CD8-positive, alpha-beta memory T cell (primary cell): ENCODE data around the gene DYSF. TPM values are rescaled to one million over a fixed set of nuclear protein-coding genes. Genes with fewer than 3 reads are reported as not detected.

Experiments
- CTCF ChIA-PET: fragments of 350-600 bp; sonication (Branson Sonifier 250); formaldehyde crosslinking; loops from one replicate; lab custom pipeline; 2021; ENCODE audit warnings: antibody characterized with exemption; lab: Charles Lee
- POLR2A ChIA-PET: fragments of 350-600 bp; sonication (Branson Sonifier 250); formaldehyde crosslinking; loops from one replicate; lab custom pipeline; 2021; ENCODE audit warnings: antibody characterized with exemption; lab: Charles Lee
- DNase-seq, 5 donors: peaks; one replicate each; pipeline versions ENCODE4 v3.0.0 to v3.0.0-alpha.2; 2020 to 2022; ENCODE audit warnings: mixed read lengths in 1 of 5
- H3K27ac ChIP-seq: one replicate; pipeline ENCODE4 v1.7.0; 2013; ENCODE audit warnings: low read depth, mild to moderate bottlenecking, low read length, moderate library complexity
- H3K27me3 ChIP-seq: 2 replicates; pipeline ENCODE4 v1.7.0; 2013; ENCODE audit warnings: low read length, mild to moderate bottlenecking; ENCODE audit not compliant: insufficient read depth, poor library complexity, severe bottlenecking
- H3K36me3 ChIP-seq: 2 replicates; pipeline ENCODE4 v1.7.0; 2013; ENCODE audit warnings: mild to moderate bottlenecking, low read length, moderate library complexity; ENCODE audit not compliant: insufficient read depth
- H3K4me1 ChIP-seq: 2 replicates; pipeline ENCODE4 v1.7.0; 2013; ENCODE audit warnings: mild to moderate bottlenecking, low read length, moderate library complexity; ENCODE audit not compliant: insufficient read depth
- H3K4me3 ChIP-seq: 2 replicates; pipeline ENCODE4 v1.7.0; 2013; ENCODE audit warnings: mild to moderate bottlenecking, low read length
- H3K9me3 ChIP-seq: 2 replicates; pipeline ENCODE4 v1.7.0; 2013; ENCODE audit warnings: mild to moderate bottlenecking, low read length
- H3K27ac Mint-ChIP-seq, 8 donors: one replicate each; pipeline ENCODE4 v1.8.0; 2020 to 2021; ENCODE audit warnings: mixed read lengths in 8 of 8, mild to moderate bottlenecking in 6 of 8, inconsistent platforms in 3 of 8, moderate library complexity in 3 of 8
- H3K27me3 Mint-ChIP-seq, 2 donors: one replicate each; pipeline ENCODE4 v1.8.0; 2020 to 2021; ENCODE audit warnings: mixed read lengths in 2 of 2, mild to moderate bottlenecking in 1 of 2, moderate library complexity in 1 of 2
- H3K36me3 Mint-ChIP-seq, 3 donors: one replicate each; pipeline ENCODE4 v1.8.0; 2020 to 2021; ENCODE audit warnings: mixed read lengths in 3 of 3, inconsistent platforms in 1 of 3, mild to moderate bottlenecking in 1 of 3
- H3K4me1 Mint-ChIP-seq, 3 donors: one replicate each; pipeline ENCODE4 v1.8.0; 2020 to 2021; ENCODE audit warnings: mixed read lengths in 3 of 3, inconsistent platforms in 1 of 3, mild to moderate bottlenecking in 1 of 3
- H3K4me3 Mint-ChIP-seq, 7 donors: one replicate each; pipeline ENCODE4 v1.8.0; 2020 to 2021; ENCODE audit warnings: mixed read lengths in 7 of 7, mild to moderate bottlenecking in 6 of 7, moderate library complexity in 4 of 7, inconsistent platforms in 2 of 7
- H3K9me3 Mint-ChIP-seq, 5 donors: one replicate each; pipeline ENCODE4 v1.8.0; 2020 to 2022; ENCODE audit warnings: mixed read lengths in 5 of 5, mild to moderate bottlenecking in 3 of 5, moderate library complexity in 2 of 5, inconsistent platforms in 1 of 5
- polyA plus RNA-seq: library from polyadenylated mRNA; unstranded; fragments of 300-500 nt; fragmentation: Illumina TruSeq; gene quantifications from one replicate; pipeline ENCODE4 v1.2.3, GENCODE V29; 2021
- total RNA-seq, 2 experiments: library from RNA; stranded (reverse); gene quantifications; one replicate each; pipeline ENCODE4 v1.2.3, GENCODE V29; 2021

DYSF gene
- total and polyA plus RNA-seq, 3 experiments from 2014 or later, result 3.6 to 4.8 (median 3.9) TPM

DNA sequence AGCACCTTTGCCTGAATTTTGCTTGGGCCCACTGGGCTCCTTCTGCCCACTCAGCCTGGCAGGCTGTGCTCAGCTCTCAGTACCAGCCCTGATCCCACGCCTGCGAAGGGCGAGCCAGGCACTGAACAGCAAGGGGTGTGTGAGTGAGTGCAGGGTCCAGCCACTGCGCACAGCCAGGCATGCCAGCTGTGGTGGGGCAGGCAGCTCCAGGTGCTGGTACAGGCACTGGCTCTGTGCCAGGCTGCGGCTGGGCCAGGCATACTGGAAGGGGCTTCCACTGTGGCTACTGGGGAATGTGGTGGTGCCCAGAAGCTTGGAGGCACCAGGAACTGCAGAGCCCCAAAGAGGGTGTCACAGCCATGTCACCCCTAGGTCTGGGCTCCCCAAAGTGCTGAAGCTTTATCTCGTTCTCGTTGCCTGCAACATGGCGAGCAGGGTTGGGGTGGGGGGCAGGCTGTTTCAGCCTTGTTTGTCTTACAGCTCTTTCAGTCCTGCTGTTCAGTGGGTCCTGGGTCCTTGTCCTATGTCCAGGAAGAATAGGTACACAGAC, 8.8 kb downstream of the DYSF start:
- POLR2A ChIA-PET, result no interaction called here

DNA sequence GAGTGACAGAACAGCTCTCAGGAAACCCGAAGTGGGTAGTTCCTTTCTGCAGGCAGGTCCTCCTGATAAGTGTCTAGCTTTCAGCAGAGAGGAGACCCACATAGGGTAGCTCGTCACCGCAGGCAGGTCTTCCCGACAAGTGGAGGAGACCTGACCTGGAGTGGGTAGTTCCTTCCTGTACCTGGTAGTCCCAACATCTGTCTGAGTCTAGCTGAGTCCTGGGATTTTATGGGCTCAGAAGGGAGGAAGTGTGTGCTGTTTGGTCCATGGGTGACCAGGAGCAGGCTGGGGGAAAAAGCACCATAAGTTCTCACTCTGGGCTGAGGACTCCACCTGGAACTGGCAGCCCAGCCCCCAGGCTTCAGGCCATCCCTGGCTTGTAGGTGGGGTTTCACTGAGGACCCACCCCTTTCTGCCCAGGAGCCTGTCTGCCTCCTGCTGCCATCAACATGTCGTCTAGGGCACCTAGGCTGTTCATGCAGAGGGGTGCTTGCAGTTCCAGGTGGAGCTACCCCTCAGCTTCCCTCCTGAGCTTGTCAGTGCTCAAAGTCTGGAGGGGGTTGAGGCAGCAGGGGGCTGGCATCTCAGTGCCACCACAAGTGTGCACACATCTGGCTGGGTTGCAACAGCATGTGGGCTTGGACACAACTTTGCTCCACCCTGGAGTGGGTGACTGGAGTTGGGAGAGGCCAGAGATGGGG, 9.4 kb downstream of the DYSF start:
- peaks cover 13 to 14% of the 10 kb centered on the region in 2 donors for H3K27me3 Mint-ChIP-seq
- Histone ChIP-seq H3K27ac (no peak overlapping the region), H3K4me1 (no peaks in the 10 kb centered on the region), H3K27me3 (peaks cover 4% of the 10 kb centered on the region), H3K36me3 (no peaks in the 10 kb centered on the region), H3K4me3 (no peak overlapping the region), H3K9me3 (no peaks in the 10 kb centered on the region)
- DNase-seq, result no peak
- POLR2A ChIA-PET, result no interaction called here
- peak overlapping the region in 1 of 8 donors; percentile 26 for H3K27ac Mint-ChIP-seq
- H3K36me3 Mint-ChIP-seq, result no peaks in the 10 kb centered on the region
- CTCF ChIA-PET, result interaction anchor here (1.2 kb wide), 1 partner anchor 47 kb away, joined by 3 read pairs; no protein-coding TSS in a partner anchor
- H3K4me1 Mint-ChIP-seq, result peaks cover 8 to 12% (median 8%) of the 10 kb centered on the region in 3 donors
- no peaks in the 10 kb centered on the region for H3K9me3 Mint-ChIP-seq
- no peak overlapping the region for H3K4me3 Mint-ChIP-seq

More for the DNA sequence above, 8.8 kb downstream of the DYSF start:
- no peak for DNase-seq
- CTCF ChIA-PET, result interaction anchor here (1.2 kb wide), 1 partner anchor 12 kb away, joined by 3 read pairs; no protein-coding TSS in a partner anchor
- H3K27ac Mint-ChIP-seq, result no peak overlapping the region
- Histone ChIP-seq H3K36me3 (no peaks in the 10 kb centered on the region), H3K9me3 (no peaks in the 10 kb centered on the region), H3K27ac (no peak overlapping the region), H3K27me3 (peaks cover 4% of the 10 kb centered on the region), H3K4me1 (no peaks in the 10 kb centered on the region), H3K4me3 (no peak overlapping the region)
- H3K4me1 Mint-ChIP-seq, result peaks cover 3 to 5% (median 5%) of the 10 kb centered on the region in 3 donors
- no peaks in the 10 kb centered on the region for H3K9me3 Mint-ChIP-seq
- H3K4me3 Mint-ChIP-seq, result no peak overlapping the region
- peaks cover 8 to 12% of the 10 kb centered on the region in 2 donors for H3K27me3 Mint-ChIP-seq
- H3K36me3 Mint-ChIP-seq, result no peaks in the 10 kb centered on the region

DNA sequence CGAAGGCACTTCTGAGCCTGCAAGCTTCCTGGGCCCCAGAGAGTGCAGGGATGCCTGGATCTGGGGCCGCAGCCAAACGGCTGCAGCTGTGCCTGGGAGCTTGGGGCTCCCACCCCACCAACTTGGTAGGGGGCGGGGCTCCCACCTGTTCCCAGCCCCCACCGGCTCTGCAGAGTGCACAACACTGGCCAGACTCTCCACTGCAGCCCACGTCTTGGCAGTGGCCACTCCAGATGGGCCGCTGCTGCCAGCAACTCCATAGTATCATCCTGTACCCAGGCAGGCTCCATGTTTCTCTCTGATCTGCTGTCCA, 9.9 kb downstream of the DYSF start:
- H3K36me3 Mint-ChIP-seq, result no peaks in the 10 kb centered on the region
- H3K27ac ChIP-seq, result no peak overlapping the region
- no peak for DNase-seq
- POLR2A ChIA-PET, result no interaction called here
- no peaks in the 10 kb centered on the region for H3K9me3 ChIP-seq
- peak overlapping the region in 1 of 7 donors; percentile 14 for H3K4me3 Mint-ChIP-seq
- H3K9me3 Mint-ChIP-seq, result no peaks in the 10 kb centered on the region
- peak overlapping the region in 1 of 8 donors; percentile 26 for H3K27ac Mint-ChIP-seq
- no peaks in the 10 kb centered on the region for H3K4me1 ChIP-seq
- peaks cover 8 to 13% (median 8%) of the 10 kb centered on the region in 3 donors for H3K4me1 Mint-ChIP-seq
- no peaks in the 10 kb centered on the region for H3K36me3 ChIP-seq
- H3K27me3 ChIP-seq, result peaks cover 10% of the 10 kb centered on the region
- H3K4me3 ChIP-seq, result no peak overlapping the region
- peaks cover 18 to 20% of the 10 kb centered on the region in 2 donors for H3K27me3 Mint-ChIP-seq
- CTCF ChIA-PET, result interaction anchor here (1.2 kb wide), 1 partner anchor 47 kb away, joined by 3 read pairs; no protein-coding TSS in a partner anchor

DNA sequence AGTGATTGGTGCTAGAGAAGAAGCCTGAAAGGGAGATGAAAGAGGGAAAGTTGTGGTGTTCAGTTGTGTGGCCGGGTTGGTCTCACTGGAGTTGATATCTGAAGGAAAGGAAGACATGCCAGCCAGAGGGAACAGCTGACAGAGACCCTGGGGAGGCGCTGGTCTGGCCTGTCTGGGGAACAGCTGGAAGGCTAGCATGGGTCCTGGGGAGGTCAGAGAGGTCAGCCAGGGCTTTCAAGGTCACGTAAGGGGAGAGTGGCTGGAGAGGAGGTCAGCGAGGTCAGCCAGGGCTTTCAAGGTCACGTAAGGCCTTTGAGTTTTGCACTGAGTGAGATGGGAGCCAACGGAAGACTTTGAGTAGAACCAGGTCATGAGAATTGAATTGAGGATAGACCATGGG, 11.0 kb downstream of the DYSF start:
- Histone ChIP-seq H3K27me3 (peaks cover 19% of the 10 kb centered on the region), H3K27ac (no peak overlapping the region), H3K36me3 (no peaks in the 10 kb centered on the region), H3K9me3 (no peaks in the 10 kb centered on the region), H3K4me3 (no peak overlapping the region), H3K4me1 (no peaks in the 10 kb centered on the region)
- Mint-ChIP-seq H3K27ac (no peak overlapping the region), H3K9me3 (no peaks in the 10 kb centered on the region), H3K36me3 (no peaks in the 10 kb centered on the region), H3K27me3 (peaks cover 24 to 29% of the 10 kb centered on the region in 2 donors), H3K4me1 (peaks cover 8 to 13% (median 8%) of the 10 kb centered on the region in 3 donors), H3K4me3 (no peak overlapping the region)
- CTCF ChIA-PET, result no interaction called here
- POLR2A ChIA-PET, result no interaction called here
- no peak for DNase-seq

DNA sequence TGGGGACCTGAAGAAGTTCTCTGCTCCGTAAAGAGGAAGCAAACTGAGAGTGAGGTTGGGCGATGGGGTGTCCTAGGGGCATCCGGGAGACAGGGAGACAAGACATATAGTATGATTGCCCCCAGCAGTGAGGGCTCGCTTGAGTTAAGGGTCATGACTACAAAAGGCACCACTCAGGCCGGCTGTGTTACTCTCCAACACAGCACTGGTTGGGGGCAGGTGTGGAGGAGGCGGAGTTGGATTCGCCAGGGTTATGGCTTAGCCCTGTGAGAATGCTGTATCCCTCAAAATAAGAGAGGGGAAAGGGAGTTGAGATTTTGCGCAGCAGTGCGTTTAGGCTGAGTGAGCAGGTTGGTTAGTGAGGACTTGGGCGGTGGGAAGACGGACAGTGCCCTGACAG, 12.0 kb downstream of the DYSF start:
- Histone ChIP-seq H3K9me3 (no peaks in the 10 kb centered on the region), H3K27me3 (peaks cover 19% of the 10 kb centered on the region), H3K4me3 (no peak overlapping the region), H3K4me1 (no peaks in the 10 kb centered on the region), H3K36me3 (no peaks in the 10 kb centered on the region), H3K27ac (no peak overlapping the region)
- CTCF ChIA-PET, result no interaction called here
- no peak overlapping the region for H3K4me3 Mint-ChIP-seq
- no peak for DNase-seq
- H3K9me3 Mint-ChIP-seq, result no peaks in the 10 kb centered on the region
- POLR2A ChIA-PET, result no interaction called here
- peaks cover 8 to 13% (median 8%) of the 10 kb centered on the region in 3 donors for H3K4me1 Mint-ChIP-seq
- peaks cover 23 to 36% of the 10 kb centered on the region in 2 donors for H3K27me3 Mint-ChIP-seq
- H3K36me3 Mint-ChIP-seq, result no peaks in the 10 kb centered on the region
- no peak overlapping the region for H3K27ac Mint-ChIP-seq

DNA sequence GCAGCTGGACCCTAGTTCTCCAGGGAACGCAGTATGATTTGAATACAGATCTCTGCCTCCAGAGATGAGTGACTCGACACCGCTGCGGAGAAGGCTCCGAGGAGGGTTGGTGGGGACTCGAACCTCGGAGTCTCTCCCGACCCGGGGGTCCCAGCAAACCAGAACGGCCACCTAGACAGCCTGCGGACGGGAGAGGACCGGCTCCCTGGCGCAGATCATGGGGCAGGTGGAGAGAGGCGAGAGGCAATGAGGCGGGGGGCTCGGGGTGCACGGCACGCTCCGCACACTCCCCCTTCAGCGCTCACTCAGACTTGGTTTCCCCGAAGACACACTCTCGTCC, 12.6 kb downstream of the DYSF start:
- peaks cover 8 to 13% (median 8%) of the 10 kb centered on the region in 3 donors for H3K4me1 Mint-ChIP-seq
- no peak overlapping the region for H3K27ac Mint-ChIP-seq
- peaks cover 19% of the 10 kb centered on the region for H3K27me3 ChIP-seq
- H3K4me3 Mint-ChIP-seq, result no peak overlapping the region
- ChIA-PET CTCF (interaction anchor here (1.4 kb wide), 1 partner anchor 15 kb away, joined by 5 read pairs; no protein-coding TSS in a partner anchor), POLR2A (no interaction called here)
- no peak for DNase-seq
- no peaks in the 10 kb centered on the region for H3K9me3 ChIP-seq
- no peaks in the 10 kb centered on the region for H3K4me1 ChIP-seq
- no peaks in the 10 kb centered on the region for H3K36me3 Mint-ChIP-seq
- no peak overlapping the region for H3K4me3 ChIP-seq
- no peak overlapping the region for H3K27ac ChIP-seq
- no peaks in the 10 kb centered on the region for H3K9me3 Mint-ChIP-seq
- H3K27me3 Mint-ChIP-seq, result peaks cover 23 to 36% of the 10 kb centered on the region in 2 donors
- no peaks in the 10 kb centered on the region for H3K36me3 ChIP-seq

DNA sequence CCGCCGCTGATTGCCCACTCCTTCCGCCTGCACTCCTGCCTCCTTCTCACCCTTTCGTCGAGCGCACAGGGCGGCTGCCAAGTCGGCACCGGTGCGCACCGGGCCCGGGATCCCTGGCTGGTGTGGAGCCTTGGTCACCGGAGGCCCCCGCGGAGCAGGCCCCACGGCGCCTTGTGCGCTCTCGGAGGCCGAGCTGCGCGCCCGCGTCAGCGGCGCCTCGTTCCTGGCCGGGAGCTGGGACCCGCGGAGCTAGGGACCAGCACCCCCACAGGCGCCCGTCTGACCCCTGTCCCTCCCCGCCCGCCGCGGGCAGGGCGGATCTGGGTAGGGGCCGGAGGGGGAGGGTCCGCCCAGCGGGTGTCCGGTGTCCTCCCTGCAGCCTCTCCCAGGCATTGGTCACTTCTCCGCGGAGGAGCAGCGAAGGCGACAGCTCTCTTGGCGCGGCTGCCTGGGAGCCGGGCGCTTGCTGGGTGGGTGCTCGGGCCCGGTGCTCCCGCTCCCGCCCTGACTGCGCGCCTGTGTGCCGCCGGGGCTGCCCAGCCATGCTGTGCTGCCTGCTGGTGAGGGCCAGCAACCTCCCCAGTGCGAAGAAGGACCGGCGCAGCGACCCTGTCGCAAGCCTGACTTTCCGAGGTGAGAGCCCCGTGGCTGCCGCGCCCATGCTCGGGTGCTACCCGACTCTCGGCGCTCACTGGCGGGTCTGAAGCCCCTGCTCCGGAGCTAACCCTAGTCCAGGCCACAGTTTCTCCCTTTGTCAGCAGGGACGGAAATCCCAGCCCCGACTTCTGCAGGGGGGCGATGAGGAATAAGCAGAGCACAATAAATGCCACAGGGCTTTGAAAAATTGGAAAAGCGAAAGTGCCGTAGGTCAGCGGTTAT, 13.2 kb downstream of the DYSF start:
- Histone ChIP-seq H3K9me3 (no peaks in the 10 kb centered on the region), H3K27ac (no peak overlapping the region), H3K4me3 (peak overlapping the region; percentile 54), H3K27me3 (peaks cover 19% of the 10 kb centered on the region), H3K36me3 (no peaks in the 10 kb centered on the region), H3K4me1 (no peaks in the 10 kb centered on the region)
- Mint-ChIP-seq H3K36me3 (no peaks in the 10 kb centered on the region), H3K27me3 (peaks cover 23 to 33% of the 10 kb centered on the region in 2 donors), H3K4me3 (peak overlapping the region; percentile 76 to 91 (median 83)), H3K27ac (peak overlapping the region in 1 of 8 donors; percentile 8), H3K9me3 (no peaks in the 10 kb centered on the region), H3K4me1 (peaks cover 8 to 13% (median 8%) of the 10 kb centered on the region in 3 donors)
- DNase-seq, result no peak
- POLR2A ChIA-PET, result no interaction called here
- CTCF ChIA-PET, result interaction anchor here (1.1 to 1.4 kb wide), 3 partner anchors 16 to 167 kb away, joined by 4 to 5 read pairs (median 4); no protein-coding TSS in a partner anchor
